ENCODE data around the gene TMEM163.

The TMEM163 gene

GRCh38 chr2:134453973-134454372 is 264.8 kb downstream of the TMEM163 start:
- Histone ChIP-seq H3K4me3 (ENCODE audit: low read depth, low read length) (no peak overlapping the region), H3K27ac (ENCODE audit: low read depth, low read length) (no peak overlapping the region), H3K4me1 (ENCODE audit: control insufficient read depth, insufficient read depth, low read length) (peaks cover 3% of the 10 kb centered on the region; the same call in 1 of the 2 replicates), H3K36me3 (ENCODE audit: control insufficient read depth, insufficient read depth, low read length) (0 out of 2 replicates have a peak, but pooled peaks cover under 1% of the 10 kb centered on the region), H3K9ac (ENCODE audit: low read length) (no peak overlapping the region), H3K9me3 (ENCODE audit: control insufficient read depth, insufficient read depth, low read depth, low read length) (no peaks in the 10 kb centered on the region), H3K27me3 (ENCODE audit: control insufficient read depth, insufficient read depth, low read length) (no peaks in the 10 kb centered on the region)

DNA sequence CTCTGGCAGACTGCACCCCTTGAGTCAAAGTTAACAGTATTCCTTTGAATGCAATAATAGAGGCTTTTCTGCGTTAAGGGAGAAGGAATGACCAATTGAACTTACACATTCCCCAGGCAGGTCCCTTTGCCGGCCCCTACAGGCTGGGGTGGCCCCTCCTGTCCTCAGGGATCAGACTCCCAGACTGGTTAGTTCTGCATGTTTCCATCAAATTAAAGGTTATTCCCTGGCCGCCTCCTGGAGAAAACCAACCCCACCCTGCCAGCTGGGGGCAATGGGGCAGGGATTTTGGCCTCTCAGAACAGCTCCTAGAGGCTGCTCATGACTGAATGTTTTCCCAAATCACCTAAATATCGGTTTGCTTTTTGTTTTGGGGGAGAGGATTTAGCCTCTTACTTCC is 265.3 kb downstream of the TMEM163 start:
- Histone ChIP-seq H3K36me3 (ENCODE audit: control insufficient read depth, insufficient read depth, low read length) (peaks cover 5% of the 10 kb centered on the region), H3K9me3 (ENCODE audit: control insufficient read depth, insufficient read depth, low read depth, low read length) (no peaks in the 10 kb centered on the region), H3K4me3 (ENCODE audit: low read depth, low read length) (no peak overlapping the region)

DNA sequence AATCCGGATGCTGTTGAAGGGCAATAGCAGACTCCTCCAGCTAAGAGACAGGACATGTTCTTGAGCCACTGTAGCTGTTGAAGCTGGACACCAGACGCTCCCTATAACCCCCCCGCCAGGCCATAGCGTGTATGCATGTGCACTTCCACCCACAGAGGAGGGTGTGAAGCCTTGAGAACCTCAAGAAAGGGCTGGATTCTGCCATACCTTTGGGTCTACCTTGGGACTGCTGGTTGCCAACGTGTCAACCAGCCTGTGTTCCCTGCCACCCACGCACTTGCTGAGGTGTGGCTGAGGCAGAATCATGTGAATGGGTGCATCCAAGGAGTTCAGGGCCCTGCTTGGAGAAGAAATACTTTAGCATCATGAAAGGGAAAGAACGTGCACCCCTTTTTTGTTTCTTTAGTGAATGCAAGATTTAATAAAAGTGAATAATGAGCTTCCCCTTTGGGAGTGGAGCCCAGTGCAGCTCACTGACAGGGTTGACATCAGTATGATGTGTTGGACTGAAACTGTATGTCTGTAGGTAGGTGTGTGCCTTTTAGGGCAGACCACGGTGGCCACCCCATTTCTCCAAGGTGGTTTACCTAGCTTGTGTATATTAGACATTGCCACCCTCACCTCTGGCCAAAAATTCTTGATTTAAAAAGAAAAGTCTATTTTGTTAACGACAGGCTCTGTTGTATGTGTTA is 266.6 kb downstream of the TMEM163 start:
- Histone ChIP-seq H3K36me3 (ENCODE audit: control insufficient read depth, insufficient read depth, low read length) (peaks cover 7% of the 10 kb centered on the region), H3K27me3 (ENCODE audit: control insufficient read depth, insufficient read depth, low read length) (no peaks in the 10 kb centered on the region), H3K9ac (ENCODE audit: low read length) (no peak overlapping the region), H3K9me3 (ENCODE audit: control insufficient read depth, insufficient read depth, low read depth, low read length) (no peaks in the 10 kb centered on the region), H3K27ac (ENCODE audit: low read depth, low read length) (no peak overlapping the region), H3K4me1 (ENCODE audit: control insufficient read depth, insufficient read depth, low read length) (peaks cover 3% of the 10 kb centered on the region; the same call in 1 of the 2 replicates), H3K4me3 (ENCODE audit: low read depth, low read length) (no peak overlapping the region)

More for the DNA sequence above, 265.3 kb downstream of the TMEM163 start:
- H3K9ac ChIP-seq (ENCODE audit: low read length) = no peak overlapping the region
- H3K27ac ChIP-seq (ENCODE audit: low read depth, low read length) = no peak overlapping the region
- peaks cover 3% of the 10 kb centered on the region; the same call in 1 of the 2 replicates for H3K4me1 ChIP-seq (ENCODE audit: control insufficient read depth, insufficient read depth, low read length)
- no peaks in the 10 kb centered on the region for H3K27me3 ChIP-seq (ENCODE audit: control insufficient read depth, insufficient read depth, low read length)

- Histone ChIP-seq H3K9ac (ENCODE audit: low read length) (no peak overlapping the region), H3K4me1 (ENCODE audit: control insufficient read depth, insufficient read depth, low read length) (peaks cover 3% of the 10 kb centered on the region; the same call in 1 of the 2 replicates), H3K9me3 (ENCODE audit: control insufficient read depth, insufficient read depth, low read depth, low read length) (no peaks in the 10 kb centered on the region), H3K36me3 (ENCODE audit: control insufficient read depth, insufficient read depth, low read length) (peaks cover 7% of the 10 kb centered on the region), H3K27ac (ENCODE audit: low read depth, low read length) (no peak overlapping the region), H3K4me3 (ENCODE audit: low read depth, low read length) (no peak overlapping the region), H3K27me3 (ENCODE audit: control insufficient read depth, insufficient read depth, low read length) (no peaks in the 10 kb centered on the region)
These were observed 267.5 kb downstream of the TMEM163 start for GRCh38 chr2:134451347-134451630.

GRCh38 chr2:134449751-134450513 is 268.9 kb downstream of the TMEM163 start:
- Histone ChIP-seq H3K9ac (ENCODE audit: low read length) (no peak overlapping the region), H3K27ac (ENCODE audit: low read depth, low read length) (no peak overlapping the region), H3K4me3 (ENCODE audit: low read depth, low read length) (no peak overlapping the region), H3K36me3 (ENCODE audit: control insufficient read depth, insufficient read depth, low read length) (peaks cover 7% of the 10 kb centered on the region), H3K4me1 (ENCODE audit: control insufficient read depth, insufficient read depth, low read length) (peaks cover 3% of the 10 kb centered on the region; the same call in 1 of the 2 replicates), H3K27me3 (ENCODE audit: control insufficient read depth, insufficient read depth, low read length) (no peaks in the 10 kb centered on the region), H3K9me3 (ENCODE audit: control insufficient read depth, insufficient read depth, low read depth, low read length) (no peaks in the 10 kb centered on the region)

DNA sequence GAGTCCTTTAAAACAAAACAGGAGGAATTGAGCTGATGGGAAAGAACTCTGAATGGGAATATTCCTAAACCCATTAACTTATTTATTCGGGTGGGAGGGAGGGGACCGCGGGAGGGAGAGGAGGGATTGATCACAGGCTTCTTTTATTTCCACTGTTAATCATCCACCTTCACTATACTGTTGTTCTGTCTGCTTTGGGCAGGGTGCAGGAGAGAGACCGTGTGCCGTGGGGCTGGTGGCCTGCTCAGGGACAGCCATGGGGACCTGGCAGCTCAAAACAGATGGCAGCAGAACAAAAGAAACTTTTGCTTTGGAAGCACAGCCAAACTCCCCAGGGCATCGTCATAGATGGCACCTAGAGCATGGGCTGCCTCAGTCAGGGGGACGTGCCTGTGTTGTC is 269.6 kb downstream of the TMEM163 start:
- H3K4me3 ChIP-seq (ENCODE audit: low read depth, low read length) = no peak overlapping the region
- H3K27ac ChIP-seq (ENCODE audit: low read depth, low read length) = no peak overlapping the region
- no peaks in the 10 kb centered on the region for H3K9me3 ChIP-seq (ENCODE audit: control insufficient read depth, insufficient read depth, low read depth, low read length)
- H3K36me3 ChIP-seq (ENCODE audit: control insufficient read depth, insufficient read depth, low read length) = peaks cover 7% of the 10 kb centered on the region
- H3K27me3 ChIP-seq (ENCODE audit: control insufficient read depth, insufficient read depth, low read length) = no peaks in the 10 kb centered on the region
- no peak overlapping the region for H3K9ac ChIP-seq (ENCODE audit: low read length)
- H3K4me1 ChIP-seq (ENCODE audit: control insufficient read depth, insufficient read depth, low read length) = peaks cover 3% of the 10 kb centered on the region; the same call in 1 of the 2 replicates

- Histone ChIP-seq H3K4me1 (ENCODE audit: control insufficient read depth, insufficient read depth, low read length) (peaks cover 3% of the 10 kb centered on the region; the same call in 1 of the 2 replicates), H3K27me3 (ENCODE audit: control insufficient read depth, insufficient read depth, low read length) (no peaks in the 10 kb centered on the region), H3K9me3 (ENCODE audit: control insufficient read depth, insufficient read depth, low read depth, low read length) (no peaks in the 10 kb centered on the region), H3K9ac (ENCODE audit: low read length) (no peak overlapping the region), H3K27ac (ENCODE audit: low read depth, low read length) (no peak overlapping the region), H3K36me3 (ENCODE audit: control insufficient read depth, insufficient read depth, low read length) (peaks cover 7% of the 10 kb centered on the region), H3K4me3 (ENCODE audit: low read depth, low read length) (no peak overlapping the region)
These were observed 270.1 kb downstream of the TMEM163 start for GRCh38 chr2:134448650-134449049.

DNA sequence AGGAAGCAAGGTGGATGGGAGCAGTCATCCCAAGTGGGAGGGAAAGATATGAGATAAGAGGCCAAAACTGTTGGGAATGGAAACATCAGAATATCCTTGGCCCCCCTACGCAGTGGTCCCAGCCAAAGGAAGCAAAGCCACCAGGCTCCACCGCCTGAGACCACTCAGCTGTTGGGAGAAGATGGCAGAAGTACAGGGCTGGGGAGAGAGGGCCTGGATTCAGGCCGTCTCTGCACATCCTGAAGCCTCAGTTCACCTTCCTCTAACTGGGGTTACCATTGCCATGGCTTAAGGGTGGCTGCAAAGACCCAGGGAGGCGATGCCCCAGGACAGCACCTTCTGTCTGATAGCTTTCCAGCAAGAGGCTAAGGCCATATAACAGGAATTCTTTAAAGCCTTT is 271.1 kb downstream of the TMEM163 start:
- Histone ChIP-seq H3K36me3 (ENCODE audit: control insufficient read depth, insufficient read depth, low read length) (peaks cover 7% of the 10 kb centered on the region), H3K4me1 (ENCODE audit: control insufficient read depth, insufficient read depth, low read length) (peaks cover 3% of the 10 kb centered on the region; the same call in 1 of the 2 replicates), H3K9me3 (ENCODE audit: control insufficient read depth, insufficient read depth, low read depth, low read length) (no peaks in the 10 kb centered on the region), H3K27ac (ENCODE audit: low read depth, low read length) (no peak overlapping the region), H3K27me3 (ENCODE audit: control insufficient read depth, insufficient read depth, low read length) (no peaks in the 10 kb centered on the region), H3K4me3 (ENCODE audit: low read depth, low read length) (no peak overlapping the region), H3K9ac (ENCODE audit: low read length) (no peak overlapping the region)

DNA sequence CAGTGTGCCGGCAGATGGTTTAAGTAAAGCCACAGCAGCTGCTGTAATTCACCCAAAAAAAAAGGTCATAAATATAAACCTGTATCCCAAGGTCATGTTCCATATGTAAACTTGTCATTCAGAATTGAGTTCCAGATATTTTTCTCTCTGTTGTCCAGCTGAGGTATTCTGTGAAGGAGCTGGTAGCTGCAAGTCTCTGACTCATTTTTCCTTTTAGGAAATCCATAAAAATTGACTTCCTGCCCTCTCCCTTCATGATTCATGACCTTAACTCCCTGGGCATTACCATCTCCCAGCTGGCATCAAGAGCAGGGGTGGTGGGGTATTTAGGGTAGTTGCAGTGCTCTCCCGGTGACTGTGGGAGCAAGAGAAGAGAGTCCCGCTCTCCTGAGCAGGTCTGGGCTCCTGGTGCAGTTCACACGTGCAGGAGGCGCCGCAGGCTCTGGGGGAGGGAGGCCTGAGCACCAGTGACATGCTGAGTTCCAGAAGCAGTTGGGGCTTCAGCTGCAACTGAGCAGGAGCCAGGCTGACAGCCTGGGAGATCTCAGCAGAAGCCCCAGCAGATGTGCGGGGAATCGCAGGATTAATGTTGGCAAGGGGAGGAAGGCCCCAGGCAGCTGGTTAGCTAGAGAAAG is 272.3 kb downstream of the TMEM163 start:
- no peak overlapping the region for H3K27ac ChIP-seq (ENCODE audit: low read depth, low read length)
- no peak overlapping the region for H3K4me3 ChIP-seq (ENCODE audit: low read depth, low read length)
- no peaks in the 10 kb centered on the region for H3K27me3 ChIP-seq (ENCODE audit: control insufficient read depth, insufficient read depth, low read length)
- peaks cover 3% of the 10 kb centered on the region; the same call in 1 of the 2 replicates for H3K4me1 ChIP-seq (ENCODE audit: control insufficient read depth, insufficient read depth, low read length)
- H3K9me3 ChIP-seq (ENCODE audit: control insufficient read depth, insufficient read depth, low read depth, low read length) = no peaks in the 10 kb centered on the region
- H3K36me3 ChIP-seq (ENCODE audit: control insufficient read depth, insufficient read depth, low read length) = peaks cover 8% of the 10 kb centered on the region
- no peak overlapping the region for H3K9ac ChIP-seq (ENCODE audit: low read length)

DNA sequence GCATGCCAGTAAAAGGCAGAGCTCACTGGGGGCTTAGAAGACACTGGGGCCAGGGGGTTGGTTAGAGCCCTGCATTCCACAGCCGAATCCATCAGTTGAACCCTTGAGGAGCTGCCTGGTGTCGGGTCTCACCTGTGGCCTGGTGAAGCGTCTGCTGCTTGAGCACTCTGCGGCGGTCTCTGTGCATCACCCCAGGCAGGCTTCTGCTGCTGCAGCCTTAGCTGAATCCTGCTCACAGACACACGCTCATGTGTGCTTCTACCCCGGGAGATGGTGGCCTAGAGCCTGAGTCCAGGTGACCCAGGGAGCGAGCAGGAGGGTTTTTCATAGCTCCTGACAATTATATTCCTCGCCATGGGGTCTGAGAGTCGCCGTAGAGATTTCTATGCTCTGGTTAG is 272.8 kb downstream of the TMEM163 start:
- H3K36me3 ChIP-seq (ENCODE audit: control insufficient read depth, insufficient read depth, low read length) = peaks cover 11% of the 10 kb centered on the region
- no peak overlapping the region for H3K27ac ChIP-seq (ENCODE audit: low read depth, low read length)
- H3K9ac ChIP-seq (ENCODE audit: low read length) = no peak overlapping the region
- H3K27me3 ChIP-seq (ENCODE audit: control insufficient read depth, insufficient read depth, low read length) = no peaks in the 10 kb centered on the region
- peaks cover under 1% of the 10 kb centered on the region; the same call in 1 of the 2 replicates for H3K4me1 ChIP-seq (ENCODE audit: control insufficient read depth, insufficient read depth, low read length)
- H3K9me3 ChIP-seq (ENCODE audit: control insufficient read depth, insufficient read depth, low read depth, low read length) = no peaks in the 10 kb centered on the region
- no peak overlapping the region for H3K4me3 ChIP-seq (ENCODE audit: low read depth, low read length)

DNA sequence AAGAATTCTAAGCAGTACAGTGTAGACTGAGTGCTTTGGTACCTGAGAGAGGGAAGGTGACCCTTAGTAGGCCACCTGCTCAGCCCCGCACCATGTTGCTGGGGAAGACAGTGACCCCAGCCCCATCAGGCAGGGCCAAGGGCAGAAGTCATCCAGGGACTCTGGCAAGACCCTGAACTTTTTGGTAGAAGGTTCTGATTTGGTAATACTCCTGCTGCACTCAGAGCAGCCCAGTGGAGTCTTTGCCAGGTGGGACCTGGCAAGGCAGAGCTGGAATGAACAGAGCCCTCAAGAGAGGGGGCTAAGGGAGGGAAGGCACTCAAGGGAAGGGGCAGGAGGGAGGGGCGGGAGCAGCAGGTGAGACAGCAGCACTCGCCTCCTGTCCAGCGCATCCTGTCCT is 273.7 kb downstream of the TMEM163 start:
- Histone ChIP-seq H3K4me1 (ENCODE audit: control insufficient read depth, insufficient read depth, low read length) (no peaks in the 10 kb centered on the region; the same call in 1 of the 2 replicates), H3K9me3 (ENCODE audit: control insufficient read depth, insufficient read depth, low read depth, low read length) (no peaks in the 10 kb centered on the region), H3K4me3 (ENCODE audit: low read depth, low read length) (no peak overlapping the region), H3K36me3 (ENCODE audit: control insufficient read depth, insufficient read depth, low read length) (peaks cover 11% of the 10 kb centered on the region), H3K9ac (ENCODE audit: low read length) (no peak overlapping the region), H3K27me3 (ENCODE audit: control insufficient read depth, insufficient read depth, low read length) (no peaks in the 10 kb centered on the region), H3K27ac (ENCODE audit: low read depth, low read length) (no peak overlapping the region)

Measured in HUES6 (cell line).